Measurements from ENCODE around the gene RBM33.

The RBM33 gene

DNA sequence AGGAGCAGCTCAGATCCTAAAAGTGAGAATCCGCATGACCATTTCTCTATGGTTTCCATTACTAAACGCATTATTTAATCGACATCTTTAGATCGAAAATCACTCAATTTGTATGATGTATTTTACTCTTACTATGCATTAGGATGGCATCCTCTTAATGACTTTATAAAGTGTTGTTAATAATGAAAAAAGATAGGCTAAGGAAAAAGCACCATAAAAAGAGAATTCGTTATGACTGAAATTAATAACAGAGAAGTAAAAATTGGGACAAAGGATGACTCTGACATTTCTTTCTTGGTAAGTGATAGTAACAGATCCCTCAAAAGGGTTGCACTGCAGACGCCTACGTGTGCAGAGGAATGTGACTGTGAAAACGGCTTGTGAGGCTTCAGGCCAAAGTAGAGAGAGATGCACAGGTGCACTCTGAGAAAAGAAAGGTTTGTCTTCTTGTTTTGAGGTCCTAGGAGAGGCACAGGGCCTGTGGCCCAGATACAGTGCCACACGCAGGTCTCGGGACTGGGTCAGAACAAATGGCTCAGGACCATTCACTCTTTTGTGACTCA, 23.0 kb upstream of the RBM33 start:
- DNase-seq (ENCODE audit: low read depth, low spot score): no peak

DNA sequence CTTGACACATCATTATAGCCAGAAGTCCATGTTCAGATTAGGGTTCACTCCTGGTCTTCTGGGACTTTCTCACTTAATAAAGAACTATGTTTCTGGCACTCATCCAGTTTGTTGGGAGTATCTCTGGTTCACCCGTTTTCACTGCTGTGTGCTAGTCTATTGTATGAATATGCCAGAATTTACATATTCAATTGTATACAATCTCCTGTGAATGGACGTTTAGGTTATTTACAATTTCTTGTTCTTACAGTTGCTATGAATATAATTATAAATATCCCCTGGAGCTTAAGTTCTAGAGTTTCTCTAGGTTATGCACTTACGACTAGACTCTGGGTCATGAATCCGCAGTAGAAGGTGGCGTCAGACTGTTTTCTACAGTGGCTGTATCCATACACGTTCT, 20.0 kb upstream of the RBM33 start:
- DNase-seq (ENCODE audit: low read depth, low spot score): no peak

DNA sequence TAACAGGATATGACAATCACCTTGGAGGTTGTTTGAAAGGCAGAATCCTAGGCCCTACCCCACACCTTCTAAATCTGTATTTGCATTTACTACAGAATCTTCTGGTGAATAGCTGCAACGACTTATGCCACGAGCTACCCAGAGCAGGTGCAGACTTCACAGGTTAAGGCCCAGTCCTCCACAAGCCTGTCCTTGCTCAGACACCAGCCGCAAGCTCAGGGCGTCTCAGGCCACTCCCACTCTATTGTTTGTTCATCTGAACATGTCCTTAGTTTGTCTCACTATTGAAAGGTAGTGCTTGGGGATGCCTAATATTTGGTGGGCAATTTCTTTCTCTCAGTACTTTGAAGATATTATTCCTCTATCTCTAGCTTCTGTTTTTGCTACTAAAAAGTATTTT, 18.9 kb upstream of the RBM33 start:
- DNase-seq (ENCODE audit: low read depth, low spot score): no peak

DNA sequence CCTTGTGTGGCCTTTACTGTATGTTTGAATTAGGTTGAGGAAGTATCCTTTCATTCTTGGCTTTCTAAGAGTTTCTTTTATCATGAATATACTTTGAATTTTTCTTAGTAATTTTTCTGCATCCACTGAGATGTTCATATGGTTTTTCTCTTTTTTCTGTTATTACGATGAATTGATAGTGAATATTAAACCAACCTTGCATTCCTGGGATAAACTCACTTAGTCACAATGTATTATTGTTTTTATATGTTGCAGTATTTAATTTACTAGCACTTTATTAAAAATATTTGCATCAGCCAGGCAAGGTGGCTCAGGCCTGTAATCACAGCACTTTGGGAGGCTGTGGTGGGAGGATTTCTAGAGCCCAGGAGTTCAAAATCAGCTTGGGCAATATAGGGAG, 15.3 kb upstream of the RBM33 start:
- DNase-seq (ENCODE audit: low read depth, low spot score): no peak

DNA sequence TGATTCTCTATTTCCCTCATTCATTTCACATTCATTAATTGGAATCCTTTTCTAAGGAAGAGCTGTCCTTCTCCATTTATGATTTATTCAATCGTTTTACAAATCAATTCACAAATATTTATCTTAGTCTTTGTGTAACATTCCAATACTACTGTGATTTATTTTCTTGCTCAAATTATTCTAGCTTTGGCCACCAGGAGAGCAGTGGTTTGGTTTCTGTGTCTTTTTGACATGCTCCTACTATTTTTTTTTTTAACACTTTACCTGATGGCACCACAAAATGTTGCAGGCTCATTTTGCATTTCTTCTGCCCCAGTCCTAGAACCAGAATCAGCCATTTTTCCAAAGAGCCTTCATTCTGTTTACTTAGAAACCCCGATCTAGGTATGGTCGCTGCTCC, 13.3 kb upstream of the RBM33 start:
- no peak for DNase-seq (ENCODE audit: low read depth, low spot score)

DNA sequence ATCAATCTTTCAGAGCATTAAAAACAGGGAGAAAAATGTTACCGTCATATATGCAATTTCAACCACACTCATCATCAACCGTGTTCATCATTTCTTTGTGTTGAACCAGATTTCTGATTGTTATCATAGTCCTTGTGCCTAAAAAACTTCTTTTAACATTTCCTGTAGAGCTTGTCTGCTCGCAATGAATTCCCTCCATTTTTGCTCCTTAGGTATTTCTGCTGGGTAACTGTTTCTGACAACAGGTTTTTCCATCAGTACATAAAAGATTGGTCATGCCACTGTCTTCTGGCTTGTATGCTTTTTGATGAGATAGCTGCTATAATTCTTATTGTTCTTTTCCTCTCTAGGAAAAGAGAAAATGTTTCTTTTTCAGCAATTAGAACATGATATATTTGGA, 8.6 kb upstream of the RBM33 start:
- DNase-seq (ENCODE audit: low read depth, low spot score): no peak

DNA sequence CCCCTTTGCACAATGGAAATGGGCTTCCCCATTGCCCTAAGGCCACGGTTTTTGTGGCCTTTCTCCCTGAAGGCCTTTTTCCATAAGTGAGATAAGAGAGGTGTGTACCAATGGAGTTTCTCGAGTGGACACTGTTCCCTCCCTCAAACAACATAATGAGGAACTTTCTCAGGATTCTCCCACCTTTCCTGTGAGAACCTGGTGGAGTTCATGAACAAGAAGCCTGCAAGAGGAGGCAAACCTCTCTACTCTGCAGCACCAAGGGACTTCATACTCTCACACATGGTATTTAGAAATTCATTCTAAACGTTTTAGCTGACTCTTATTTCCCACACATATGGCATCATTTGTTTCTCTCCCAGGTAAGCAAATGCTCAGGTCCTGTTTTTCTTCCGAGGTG, 7.3 kb upstream of the RBM33 start:
- DNase-seq (ENCODE audit: low read depth, low spot score): no peak

DNA sequence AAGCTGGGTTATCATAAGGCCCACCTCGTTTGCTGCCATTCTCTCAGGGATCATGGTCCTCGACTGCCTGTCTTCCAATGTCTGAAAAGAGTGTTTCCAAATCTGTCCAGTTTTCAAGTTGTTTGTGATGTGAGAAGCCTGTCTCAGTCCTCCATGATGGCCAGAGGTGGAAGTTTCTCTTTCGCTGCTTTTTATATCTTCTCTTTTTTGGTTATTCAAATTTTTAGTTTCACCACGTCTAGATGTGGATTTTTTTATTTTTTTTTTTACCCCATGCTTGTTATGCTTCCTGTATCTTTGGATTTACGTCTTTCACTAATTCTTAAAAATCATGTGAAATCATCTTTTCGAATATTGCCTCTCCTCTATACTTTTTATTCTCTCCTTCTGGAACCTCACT, 6.1 kb upstream of the RBM33 start:
- no peak for DNase-seq (ENCODE audit: low read depth, low spot score)

DNA sequence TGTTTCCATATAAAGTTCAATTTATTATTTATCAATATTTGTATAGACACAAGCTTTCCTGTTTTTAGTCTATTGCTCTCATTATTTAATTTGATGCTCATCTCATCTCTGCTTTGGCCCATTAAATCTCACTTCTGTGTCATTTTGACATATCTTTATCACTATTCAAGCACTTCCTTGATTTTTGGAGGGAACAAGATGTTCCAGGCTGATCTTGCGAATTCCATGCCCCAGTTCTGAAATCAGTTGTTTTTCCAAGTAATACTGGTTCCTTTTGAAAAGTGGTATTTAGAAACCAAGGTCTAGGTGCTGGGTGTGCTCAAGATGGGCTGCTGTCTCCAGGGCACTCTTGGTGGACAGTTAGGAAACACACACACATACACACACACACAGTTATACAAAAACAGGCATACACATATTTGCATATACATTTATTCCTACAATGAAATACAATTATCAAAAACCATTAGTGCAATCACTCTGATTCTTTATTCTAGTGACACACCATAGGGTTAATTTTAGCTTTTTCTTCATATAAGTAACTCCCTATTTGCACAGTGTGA, 4.4 kb upstream of the RBM33 start:
- DNase-seq (ENCODE audit: low read depth, low spot score): no peak

DNA sequence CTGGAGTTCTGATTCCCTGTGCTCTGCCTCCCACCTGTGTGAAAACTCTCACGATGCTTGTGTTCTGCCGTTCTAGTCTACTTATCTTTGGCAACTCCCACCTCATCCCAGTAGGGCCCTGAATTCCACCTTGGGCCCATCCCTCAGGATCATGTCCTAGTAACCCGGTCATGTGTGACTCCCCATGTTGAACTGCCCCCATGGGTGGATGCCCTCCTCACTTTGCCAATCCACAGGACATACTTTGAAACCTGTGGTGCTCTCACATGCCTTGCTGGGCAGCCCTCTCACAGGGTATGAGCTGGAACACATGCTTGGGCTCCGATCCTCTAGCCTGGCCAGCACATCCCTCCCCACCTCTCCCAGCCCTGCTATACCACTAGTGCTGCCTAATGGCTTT, 3.8 kb upstream of the RBM33 start:
- DNase-seq (ENCODE audit: low read depth, low spot score): no peak

DNA sequence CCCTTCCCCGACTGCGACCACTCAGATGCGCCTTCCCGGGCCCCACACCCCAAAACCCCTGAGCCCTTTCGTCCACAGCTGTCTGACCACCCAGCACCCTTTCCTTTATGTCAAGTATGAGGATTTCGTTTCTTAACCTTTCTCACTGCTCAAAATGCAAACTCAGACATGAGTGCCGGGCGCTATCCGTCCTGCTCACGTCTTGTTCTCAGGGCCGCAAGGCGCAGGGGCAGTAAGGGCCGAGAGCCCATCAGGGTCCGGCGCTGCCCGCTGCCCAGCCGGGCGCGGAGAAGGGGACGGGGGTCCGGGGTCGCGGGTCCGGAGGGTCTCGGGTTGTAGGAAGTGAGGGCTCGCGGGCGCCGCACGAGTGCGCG, 670 bp upstream of the RBM33 start:
- no peak for DNase-seq (ENCODE audit: low read depth, low spot score)

DNA sequence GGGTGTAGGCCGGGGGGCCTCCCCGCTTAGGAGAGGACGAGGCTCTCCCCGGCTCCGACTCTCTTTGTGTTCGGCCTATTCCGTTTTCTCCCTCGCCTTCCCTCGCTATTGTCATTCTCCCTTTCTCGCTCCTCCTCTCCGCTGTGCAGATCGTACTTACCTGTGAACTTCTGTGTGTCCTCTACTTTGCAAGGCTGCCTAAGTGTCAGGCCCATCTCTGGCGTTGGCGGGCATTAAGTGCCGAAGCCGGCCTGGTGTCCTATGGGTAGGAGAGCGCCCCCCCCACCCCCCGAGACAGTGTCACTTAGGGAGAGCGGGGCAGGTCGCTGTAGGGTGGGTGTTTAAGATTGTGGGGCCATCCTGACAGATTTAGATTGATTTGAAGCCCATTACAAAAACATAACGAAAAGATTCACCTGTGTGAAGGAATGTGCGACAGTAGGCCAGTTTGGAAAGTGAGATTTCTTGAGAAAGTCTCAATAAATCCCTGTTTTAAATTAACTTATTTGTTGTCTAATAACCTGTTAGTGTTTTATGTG, 579 bp downstream of the RBM33 start:
- DNase-seq (ENCODE audit: low read depth, low spot score): peak; percentile 8

DNA sequence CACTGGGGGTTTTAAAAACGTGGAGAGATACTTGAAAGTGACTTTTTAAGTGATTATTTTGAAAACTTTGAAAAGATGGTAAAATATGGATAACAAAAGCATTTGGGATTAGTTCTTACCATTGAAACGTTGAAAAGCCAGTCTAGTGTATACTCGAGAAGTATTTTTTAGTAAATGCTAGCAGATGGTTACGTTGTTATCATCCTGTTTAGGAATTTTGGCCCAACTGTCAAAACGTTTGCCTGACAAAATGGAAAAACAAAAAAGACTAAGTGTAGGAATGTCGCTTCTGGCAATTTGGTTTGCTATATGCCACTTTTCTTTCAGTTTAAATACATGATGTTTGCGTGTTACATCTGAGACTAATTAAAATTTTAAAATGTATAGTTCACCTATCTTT, 1.2 kb downstream of the RBM33 start:
- DNase-seq (ENCODE audit: low read depth, low spot score): no peak

DNA sequence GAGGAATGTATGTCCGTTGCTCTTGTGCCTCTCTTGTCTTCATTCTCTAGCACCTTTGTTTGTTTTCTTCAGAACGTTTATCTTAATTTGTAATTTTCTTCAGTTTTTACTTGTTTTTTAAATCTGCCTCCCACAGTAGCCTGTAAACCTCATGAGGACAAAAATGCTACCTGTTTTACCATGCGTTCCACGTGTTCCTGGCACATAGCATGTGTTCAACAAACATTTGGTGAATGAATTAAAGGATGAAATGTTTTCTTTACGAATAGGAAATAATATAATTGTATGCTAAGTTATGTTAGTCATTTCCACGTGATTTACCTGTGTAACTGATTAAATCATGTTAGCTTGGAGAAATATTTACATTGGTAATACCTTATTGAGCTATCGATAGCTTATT, 2.2 kb downstream of the RBM33 start:
- DNase-seq (ENCODE audit: low read depth, low spot score): no peak

DNA sequence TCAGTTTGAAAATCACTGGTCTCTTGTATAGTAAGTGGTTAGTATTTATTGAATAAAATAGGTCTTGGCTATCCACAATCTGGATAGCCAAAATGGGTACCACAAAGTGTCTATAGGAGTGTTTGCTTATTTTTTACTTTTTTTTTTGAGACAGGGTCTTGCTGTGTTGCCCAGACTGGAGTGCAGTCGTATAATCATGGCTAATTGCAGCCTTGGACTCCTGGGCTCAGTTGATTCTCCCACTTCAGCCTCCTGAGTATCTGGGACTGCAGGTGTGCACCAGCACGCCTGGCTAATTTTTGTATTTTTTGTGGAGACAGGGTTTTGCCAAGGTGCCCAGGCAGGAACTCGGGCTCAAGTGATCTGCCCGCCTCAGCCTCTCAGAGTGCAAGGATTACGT, 2.8 kb downstream of the RBM33 start:
- DNase-seq (ENCODE audit: low read depth, low spot score): no peak

DNA sequence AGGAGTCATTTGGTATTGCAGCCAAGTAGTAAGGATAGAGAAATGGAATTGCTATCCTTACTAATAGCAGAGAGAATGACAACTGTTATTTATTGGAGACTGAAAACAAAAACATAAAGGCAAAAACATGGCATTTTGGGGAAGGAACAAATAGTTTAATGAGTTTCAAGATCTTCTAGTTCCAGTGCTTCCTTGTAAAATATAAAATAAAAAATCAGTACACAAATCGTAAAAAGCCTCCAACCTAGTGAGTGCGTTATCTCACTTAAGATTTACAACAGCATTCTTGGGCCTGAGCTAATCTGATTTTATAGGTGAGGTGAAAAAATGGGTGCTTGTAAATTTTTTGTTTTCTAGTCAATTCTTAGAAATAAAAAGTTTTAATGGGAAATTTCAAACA, 3.3 kb downstream of the RBM33 start:
- no peak for DNase-seq (ENCODE audit: low read depth, low spot score)

DNA sequence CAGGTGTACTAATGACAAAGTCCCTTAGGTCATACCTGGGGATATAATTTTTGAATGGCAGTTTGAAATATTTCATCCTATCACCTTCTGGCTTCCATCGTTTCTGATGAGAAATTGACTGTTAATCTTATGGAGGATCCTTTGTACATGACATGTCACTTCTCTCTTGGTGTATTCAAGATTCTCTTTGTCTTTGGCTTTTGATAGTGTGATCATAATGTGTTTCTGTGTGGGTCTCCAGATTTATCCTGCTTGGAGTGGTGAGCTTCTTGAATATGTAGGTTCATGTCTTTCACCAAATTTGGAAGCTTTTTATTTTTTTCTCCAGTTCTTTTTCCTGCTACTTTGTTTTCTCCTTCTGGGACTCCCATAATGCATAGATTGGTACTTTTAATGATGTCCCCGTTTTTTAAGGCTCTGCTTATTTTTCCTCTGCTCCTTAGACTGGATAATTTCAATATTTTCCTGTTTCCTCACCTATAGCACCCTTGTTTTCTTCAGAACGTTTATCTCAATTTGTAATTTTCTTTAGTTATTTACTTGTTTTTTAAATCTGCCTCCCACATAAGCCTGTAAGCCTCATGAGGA, 4.4 kb downstream of the RBM33 start:
- no peak for DNase-seq (ENCODE audit: low read depth, low spot score)

DNA sequence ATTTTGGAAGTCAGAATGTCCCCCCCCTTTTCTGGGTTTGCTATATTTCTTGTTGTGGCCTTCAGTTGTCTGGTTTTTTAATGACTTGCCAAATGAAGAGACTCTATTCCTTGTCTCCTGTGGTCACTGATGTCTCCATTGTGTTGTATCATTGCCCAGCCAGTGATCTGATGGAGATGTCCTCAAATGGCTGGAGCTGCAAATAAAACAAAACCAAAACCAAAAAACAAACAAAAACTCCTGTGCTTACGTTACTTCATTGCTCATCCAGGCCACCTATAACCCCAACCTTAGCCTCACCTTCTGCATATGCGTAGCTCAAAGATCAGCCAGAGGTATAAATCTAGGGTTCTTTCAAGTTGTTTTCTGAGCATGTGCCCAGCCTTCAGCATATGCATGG, 5.1 kb downstream of the RBM33 start:
- no peak for DNase-seq (ENCODE audit: low read depth, low spot score)

DNA sequence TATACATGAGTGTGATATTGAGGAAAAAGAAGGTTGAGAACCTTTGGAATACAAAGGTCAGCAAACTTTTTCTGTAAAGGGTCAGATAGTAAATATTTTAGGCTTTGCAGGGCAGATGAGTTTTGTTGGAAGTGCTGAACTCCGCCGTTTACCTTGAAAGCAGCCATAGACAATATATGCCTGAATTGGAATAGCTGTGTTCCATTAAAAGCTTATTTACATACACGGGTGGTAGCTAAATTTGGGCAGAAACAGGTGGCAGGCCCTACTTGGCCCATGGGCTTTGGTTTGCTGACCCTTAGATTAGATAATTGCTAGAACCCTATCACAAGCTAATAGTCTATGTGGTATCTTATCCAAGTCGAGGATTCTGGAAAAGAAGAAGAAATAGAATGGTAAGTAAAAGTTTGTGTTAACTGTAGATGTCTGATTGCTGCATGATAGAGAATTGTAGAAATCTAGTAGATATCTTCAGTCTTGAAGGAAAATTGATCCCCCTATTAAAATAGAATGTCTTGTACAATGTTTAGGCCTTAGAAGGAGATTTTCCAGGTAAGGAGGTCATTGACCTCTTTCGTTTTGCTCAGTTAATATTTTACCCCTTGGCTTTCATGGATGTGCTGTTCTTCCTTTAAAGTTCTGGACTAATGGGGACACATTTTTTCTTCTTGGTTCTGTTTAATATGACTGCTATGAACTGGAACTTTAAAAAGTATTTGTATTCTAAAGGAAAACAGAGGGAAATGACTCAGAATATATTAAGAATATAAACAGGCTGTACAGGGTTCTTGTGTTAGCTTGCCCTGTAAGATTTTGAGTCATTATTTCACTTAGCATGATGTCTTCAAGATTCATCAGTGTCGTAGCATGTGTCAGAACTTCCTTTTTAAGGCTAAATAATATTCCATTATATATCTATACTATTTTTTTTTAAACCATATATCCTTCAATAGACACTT, 8.0 kb downstream of the RBM33 start:
- DNase-seq (ENCODE audit: low read depth, low spot score): no peak

DNA sequence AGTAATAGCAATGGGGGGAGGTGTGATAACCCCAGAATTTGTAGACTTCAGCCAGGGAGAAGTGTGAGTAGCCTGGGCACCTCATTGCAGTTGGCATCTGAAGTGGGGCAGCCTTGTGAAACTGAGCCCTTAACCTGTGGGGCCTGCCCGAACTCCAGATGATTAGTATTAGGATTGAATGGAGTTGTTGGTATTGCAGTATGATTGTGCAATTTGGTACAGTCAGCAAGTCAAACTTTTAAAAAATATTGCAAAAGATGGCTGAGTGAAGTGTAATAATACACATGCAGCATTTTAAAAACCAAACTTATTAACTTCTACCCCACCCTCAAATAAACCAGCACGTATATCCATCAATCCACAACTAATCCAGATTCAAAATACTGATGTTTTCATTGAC, 9.3 kb downstream of the RBM33 start:
- DNase-seq (ENCODE audit: low read depth, low spot score): no peak

DNA sequence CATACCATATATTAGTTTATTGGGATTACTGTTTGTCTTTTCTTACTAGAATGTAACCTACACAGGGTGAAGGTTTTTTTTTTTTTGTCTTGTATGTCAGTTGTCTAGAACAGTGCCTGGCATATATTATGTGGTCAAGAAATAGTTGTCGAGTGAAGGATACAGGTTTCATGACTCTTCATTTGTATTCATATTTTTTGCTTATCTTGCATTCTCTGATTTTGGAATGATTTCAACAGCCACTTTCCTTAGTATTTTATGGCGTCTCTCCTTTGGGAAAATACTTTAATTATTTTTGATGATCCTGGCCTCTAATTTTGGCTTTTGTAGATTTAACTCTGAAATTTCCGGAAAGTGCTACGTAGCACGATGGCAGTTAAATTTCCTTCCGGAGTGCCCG, 12.4 kb downstream of the RBM33 start:
- no peak for DNase-seq (ENCODE audit: low read depth, low spot score)

DNA sequence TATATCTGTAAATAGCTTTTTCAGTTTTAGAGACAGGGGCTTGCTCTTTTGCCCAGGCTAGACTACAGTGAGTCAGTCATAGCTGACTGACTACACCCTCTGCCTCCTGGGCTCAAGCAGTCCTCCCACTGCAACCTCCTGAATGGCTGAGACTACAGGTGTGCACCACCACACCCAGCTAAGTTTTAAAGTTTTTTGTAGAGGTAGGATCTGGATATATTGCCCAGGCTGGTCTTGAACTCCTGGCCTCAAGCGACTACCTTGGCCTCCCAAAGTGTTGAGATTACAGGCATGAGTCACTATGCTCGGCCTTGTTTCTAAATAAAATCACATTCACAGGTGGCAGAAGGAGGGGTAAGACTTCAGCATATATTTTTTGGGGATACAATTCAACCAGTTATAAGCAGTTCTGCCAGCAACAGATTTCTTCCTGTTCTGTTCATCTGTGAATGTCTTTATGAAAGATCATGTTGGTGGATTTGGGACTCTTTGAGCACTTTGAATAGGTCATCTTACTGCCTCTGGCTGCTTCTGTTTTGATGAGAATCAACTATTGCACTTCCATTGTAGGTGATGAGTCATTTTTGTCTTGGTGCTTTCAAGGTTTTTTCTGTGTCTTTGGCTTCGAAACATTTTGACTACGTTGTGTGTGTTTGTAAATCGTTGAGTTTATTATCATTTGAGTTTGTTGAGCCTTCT, 15.7 kb downstream of the RBM33 start:
- no peak for DNase-seq (ENCODE audit: low read depth, low spot score)

All from activated CD4-positive, CD25-positive, alpha-beta regulatory T cell treated with anti-CD3 and anti-CD28 coated beads, Interleukin-2, amount 50 U/mL, for 16 hours (primary cell).